ENCODE measurements around the gene COMP.
"Not testable (repeated sequence)": the region's sequence is repeated elsewhere in the genome, so short reads cannot be mapped to it uniquely, and the experiment has no call there.

DNA sequence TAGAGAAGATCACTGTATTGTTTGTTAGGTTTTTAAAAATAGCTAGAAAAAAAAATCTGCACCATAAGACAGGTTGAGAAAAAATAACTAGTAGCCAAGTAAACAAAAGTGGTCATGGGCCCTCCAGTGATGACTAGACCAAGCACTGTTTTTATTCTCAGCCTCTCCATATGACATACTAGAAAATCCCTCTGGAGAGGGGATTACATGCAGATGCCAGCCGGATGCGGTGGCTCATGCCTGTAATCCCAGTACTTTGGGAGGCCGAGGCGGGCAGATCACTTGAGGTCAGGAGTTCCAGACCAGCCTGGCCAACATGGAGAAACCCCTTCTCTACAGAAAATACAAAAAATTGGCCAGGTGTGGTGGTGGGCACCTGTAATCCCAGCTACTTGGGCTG is 25.5 kb upstream of the COMP start:
- TF ChIP-seq EZH2phosphoT487 (IDR thresholded peaks at IDR 0.05; ENCODE audit: borderline replicate concordance), result not testable (repeated sequence)
- TF ChIP-seq, protein P1, sequence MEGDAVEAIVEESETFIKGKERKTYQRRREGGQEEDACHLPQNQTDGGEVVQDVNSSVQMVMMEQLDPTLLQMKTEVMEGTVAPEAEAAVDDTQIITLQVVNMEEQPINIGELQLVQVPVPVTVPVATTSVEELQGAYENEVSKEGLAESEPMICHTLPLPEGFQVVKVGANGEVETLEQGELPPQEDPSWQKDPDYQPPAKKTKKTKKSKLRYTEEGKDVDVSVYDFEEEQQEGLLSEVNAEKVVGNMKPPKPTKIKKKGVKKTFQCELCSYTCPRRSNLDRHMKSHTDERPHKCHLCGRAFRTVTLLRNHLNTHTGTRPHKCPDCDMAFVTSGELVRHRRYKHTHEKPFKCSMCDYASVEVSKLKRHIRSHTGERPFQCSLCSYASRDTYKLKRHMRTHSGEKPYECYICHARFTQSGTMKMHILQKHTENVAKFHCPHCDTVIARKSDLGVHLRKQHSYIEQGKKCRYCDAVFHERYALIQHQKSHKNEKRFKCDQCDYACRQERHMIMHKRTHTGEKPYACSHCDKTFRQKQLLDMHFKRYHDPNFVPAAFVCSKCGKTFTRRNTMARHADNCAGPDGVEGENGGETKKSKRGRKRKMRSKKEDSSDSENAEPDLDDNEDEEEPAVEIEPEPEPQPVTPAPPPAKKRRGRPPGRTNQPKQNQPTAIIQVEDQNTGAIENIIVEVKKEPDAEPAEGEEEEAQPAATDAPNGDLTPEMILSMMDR (conservative IDR thresholded peaks at IDR 0.05; ENCODE audit: low read length), result not testable (repeated sequence)
